ENCODE results near the gene SCLY.

DNA sequence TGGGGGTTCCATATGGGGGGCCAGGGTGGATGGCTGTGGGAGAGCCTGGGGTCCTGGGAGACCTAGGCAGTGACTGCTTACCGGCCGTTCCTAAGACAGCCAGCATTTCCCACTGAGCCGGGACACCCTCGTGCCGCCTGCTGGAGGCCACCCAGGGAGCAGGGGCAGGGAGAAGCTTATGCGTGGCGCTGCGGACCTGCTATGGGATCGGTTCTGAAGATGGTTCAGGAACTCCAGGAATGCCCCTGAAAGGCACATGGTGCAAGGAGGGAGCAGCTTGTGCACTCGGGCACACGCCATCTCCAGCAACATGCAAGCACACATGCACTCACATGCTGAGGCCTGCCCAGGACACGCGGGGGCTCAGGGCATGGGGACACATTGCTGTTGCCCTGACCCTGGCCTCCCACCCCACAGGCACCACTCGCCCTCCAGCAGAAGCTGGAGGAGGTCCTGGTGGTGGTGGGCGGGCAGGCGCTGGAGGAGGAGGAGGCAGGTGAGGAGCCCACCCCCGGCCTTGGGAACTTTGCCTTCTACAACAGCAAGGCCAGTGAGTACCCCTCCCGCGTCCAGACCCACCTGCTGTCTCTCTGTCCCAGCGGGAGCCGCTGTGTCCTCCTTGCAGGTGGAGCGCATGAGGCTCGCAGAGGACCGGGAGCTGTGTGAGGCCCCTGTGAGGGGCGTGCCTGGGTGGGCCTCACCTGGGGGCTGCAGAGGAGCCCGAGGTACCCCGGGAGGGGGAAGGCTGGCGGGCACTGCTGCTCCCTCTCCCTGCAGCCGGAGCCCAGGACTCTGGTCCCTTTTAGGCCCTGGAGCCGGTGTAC lies 81.8 kb downstream of the SCLY start:
- TF ChIP-seq POLR2A (IDR thresholded peaks at IDR 0.05; ENCODE audit: control extremely low read depth in 1 of 2, low read depth in 2 of 2, low read length in 2 of 2) (no peak), CBX5 (IDR thresholded peaks at IDR 0.05; ENCODE audit: low read depth, low read length) (no peak), POLR2AphosphoS5 (IDR thresholded peaks at IDR 0.05; ENCODE audit: low read depth, low read length) (no peak), BRCA1 (IDR thresholded peaks at IDR 0.05; ENCODE audit: low read depth, low read length) (no peak), CHD2 (IDR thresholded peaks at IDR 0.05; ENCODE audit: low read length) (no peak)
- TF ChIP-seq, protein P1, sequence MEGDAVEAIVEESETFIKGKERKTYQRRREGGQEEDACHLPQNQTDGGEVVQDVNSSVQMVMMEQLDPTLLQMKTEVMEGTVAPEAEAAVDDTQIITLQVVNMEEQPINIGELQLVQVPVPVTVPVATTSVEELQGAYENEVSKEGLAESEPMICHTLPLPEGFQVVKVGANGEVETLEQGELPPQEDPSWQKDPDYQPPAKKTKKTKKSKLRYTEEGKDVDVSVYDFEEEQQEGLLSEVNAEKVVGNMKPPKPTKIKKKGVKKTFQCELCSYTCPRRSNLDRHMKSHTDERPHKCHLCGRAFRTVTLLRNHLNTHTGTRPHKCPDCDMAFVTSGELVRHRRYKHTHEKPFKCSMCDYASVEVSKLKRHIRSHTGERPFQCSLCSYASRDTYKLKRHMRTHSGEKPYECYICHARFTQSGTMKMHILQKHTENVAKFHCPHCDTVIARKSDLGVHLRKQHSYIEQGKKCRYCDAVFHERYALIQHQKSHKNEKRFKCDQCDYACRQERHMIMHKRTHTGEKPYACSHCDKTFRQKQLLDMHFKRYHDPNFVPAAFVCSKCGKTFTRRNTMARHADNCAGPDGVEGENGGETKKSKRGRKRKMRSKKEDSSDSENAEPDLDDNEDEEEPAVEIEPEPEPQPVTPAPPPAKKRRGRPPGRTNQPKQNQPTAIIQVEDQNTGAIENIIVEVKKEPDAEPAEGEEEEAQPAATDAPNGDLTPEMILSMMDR (IDR thresholded peaks at IDR 0.05; ENCODE audit: control extremely low read depth in 1 of 3, insufficient read depth in 1 of 3, low read depth in 1 of 3, low read length in 3 of 3), result no peak
